AG08396 (cell line): ENCODE results near the gene SEM1.
"Not testable (repeated sequence)": the region's sequence is repeated elsewhere in the genome, so short reads cannot be mapped to it uniquely, and the experiment has no call there.

Experiments
- DNase-seq: peaks from one replicate; pipeline ENCODE4 v3.0.0; 2012; ENCODE audit warnings: low spot score, mixed read lengths

SEM1 gene

DNA sequence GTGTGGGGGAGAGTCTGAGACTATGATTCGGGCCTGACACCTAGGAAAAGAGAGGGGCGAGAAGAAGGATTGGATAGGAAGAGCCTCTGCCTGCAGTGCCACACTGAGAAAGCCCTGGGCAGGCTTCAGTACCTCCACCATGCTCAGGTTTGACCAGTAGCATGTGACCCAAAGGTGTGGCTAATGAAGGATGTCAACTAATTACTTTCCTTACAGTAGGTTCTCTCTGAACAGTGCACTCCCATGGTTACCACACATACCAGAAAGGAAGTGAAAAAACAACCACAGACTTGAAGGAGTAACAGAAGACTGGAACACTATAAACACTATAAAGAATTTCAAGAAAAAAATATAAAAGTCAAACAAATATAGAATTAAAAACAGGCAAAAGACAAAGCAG, 46.2 kb downstream of the SEM1 start:
- no peak for DNase-seq

DNA sequence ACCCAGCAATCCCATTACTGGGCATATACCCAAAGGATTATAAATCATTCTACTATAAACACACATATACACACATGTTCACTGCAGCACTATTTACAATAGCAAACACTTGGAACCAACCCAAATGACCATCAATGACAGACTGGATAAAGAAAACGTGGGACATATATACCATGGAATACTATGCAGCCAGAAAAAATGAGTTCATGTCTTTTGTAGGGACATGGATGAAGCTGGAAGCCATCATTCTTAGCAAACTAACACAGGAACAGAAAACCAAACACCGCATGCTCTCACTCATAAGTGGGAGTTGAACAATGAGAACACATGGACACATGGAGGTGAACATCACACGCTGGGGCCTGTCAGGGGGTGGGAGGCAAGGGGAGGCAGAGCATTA, 47.5 kb downstream of the SEM1 start:
- not testable (repeated sequence) for DNase-seq

GRCh38 chr7:96658022-96658412, 51.6 kb downstream of the SEM1 start:
- no peak for DNase-seq

DNA sequence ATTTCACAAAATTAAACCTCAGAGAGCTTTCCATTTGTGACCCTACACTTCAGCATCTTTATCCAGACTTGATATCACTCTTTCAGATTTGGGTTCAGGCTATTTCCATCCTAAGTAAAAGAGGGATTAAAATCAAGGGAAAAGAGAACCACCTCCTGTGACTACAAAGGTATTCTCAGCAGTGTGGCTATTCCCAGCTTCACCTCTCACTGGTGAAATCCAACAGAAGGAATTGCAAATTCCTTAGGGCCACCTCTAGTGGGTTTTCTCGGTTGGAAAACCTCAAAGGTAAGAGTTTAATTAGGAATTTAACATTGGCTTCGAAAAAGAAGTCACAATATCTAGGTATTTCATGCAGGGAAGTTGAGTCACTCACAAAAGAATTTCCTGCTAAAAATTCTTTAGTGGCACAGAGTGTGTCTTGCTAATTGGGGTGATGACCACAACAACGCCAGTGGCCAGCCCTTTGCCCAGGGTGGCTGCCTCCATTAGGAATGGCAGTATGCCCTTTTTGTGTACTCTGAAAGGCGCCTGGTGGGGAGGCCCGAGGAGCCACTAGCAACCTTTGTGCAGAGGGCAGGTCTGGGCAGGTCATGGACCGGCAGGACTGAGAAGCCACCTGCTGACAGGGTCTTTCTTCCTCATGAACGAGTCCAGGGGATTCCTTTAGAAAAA, 52.2 kb downstream of the SEM1 start:
- DNase-seq = no peak

DNA sequence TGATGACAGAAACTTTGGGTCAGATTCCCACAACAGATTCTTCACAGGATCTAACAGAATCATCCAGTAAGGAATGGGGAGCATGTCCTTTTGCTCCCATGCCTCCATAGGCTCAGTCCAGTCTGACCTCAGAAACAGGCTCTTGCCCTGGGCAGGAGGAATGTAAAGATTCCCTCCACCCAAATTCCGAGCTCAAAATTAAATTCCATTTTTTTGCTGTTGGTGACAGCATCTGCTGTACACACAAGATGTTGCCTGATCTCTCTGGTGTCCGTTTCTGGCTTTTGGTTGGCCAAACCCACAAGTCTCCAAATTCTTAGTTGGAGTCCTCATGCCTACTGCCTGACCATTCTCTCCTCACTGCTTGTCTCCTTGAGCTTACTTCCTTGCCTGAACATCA, 53.7 kb downstream of the SEM1 start:
- no peak for DNase-seq

DNA sequence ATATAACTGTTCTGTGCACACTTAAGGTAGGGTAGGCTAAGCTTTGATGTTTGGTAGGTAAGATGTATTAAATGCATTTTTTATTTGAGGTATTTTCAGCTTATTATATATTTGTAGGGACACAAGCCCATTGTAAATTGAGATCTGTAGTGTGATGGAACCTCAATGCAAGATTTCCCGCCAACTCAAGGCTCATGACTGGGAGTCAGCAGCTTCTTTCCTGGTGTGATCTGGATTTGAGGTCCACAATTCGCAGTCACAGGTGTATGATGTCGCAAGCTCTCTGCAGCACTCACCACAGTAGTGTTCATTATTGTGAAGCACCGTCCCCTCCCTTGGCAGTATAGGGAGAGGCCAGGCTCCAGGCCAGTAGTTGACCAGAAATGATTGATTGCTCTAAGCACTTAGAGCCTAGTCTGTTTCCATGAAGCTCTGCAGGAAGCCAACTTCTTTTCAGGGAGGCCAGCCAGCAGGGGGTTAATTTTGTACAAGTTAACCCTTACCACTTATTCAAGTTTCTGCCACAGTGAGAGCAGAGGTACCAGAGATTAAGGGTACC, 54.9 kb downstream of the SEM1 start:
- no peak for DNase-seq

GRCh38 chr7:96649981-96650380, 59.7 kb downstream of the SEM1 start:
- DNase-seq = no peak

GRCh38 chr7:96648784-96649183, 60.9 kb downstream of the SEM1 start:
- no peak for DNase-seq

DNA sequence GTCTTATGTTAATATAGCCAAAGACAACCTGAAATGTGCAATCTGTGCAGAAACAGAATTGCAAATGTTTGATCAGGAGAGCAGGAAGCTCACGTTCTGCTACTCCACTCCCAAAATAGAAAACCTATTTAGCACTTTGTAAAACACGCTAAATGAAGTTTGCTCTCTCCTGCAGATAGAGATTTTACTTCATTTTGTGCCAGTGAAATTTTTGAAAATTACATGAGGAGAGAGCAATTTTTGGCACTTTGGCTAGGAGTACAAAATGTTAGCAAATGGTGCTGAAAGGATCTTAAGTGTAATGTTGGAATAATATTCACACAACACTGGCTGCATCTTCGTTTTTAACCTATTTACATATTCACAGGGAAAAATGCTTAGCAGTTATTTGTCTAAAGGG, 61.9 kb downstream of the SEM1 start:
- no peak for DNase-seq

DNA sequence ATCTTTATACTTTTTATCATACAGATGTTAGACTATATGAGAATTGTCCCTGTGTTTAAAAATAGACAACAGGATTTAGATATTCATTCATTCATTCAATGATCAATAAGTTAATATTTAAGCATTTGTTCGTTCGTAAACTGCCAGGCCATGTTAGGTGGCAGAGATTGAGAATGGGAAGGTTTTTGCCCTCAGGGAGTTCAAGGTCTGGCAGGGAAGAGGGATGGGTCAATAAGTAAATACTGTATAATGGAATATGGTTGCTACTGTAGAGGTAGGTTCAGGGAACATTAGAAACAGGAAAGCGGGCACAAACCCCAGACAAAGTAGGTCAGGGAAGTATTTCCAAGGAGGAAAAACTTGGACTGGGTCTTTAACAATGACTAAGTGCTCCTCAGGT, 64.6 kb downstream of the SEM1 start:
- DNase-seq = no peak

GRCh38 chr7:96643436-96643835, 66.2 kb downstream of the SEM1 start:
- DNase-seq = not testable (repeated sequence)

DNA sequence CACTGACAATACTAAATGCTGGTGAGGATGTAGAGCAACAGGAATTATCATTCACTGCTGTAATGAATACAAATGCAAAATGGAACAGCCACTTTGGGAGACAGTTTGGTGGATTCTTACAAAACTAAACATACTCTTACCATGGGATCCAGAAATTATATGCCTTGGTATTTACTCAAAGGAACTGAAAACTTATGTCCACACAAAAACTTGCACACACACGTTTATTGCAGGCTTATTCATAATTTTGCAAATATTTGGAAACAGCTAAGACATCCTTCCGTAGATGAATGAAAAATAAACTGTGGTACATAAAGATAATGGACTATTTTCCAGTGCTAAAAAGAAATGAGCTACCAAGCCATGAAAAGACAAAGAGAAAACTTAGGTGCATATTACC, 69.6 kb downstream of the SEM1 start:
- no peak for DNase-seq
